Measurements from ENCODE around the gene GCNT3.

- TF ChIP-seq EZH2phosphoT487 (IDR thresholded peaks at IDR 0.05; ENCODE audit: borderline replicate concordance, low read length), result no peak
- TF ChIP-seq CTCF (IDR thresholded peaks at IDR 0.05; ENCODE audit: low read depth, low read length, poor library complexity, severe bottlenecking), result no peak
Measured at GRCh38 chr15:59659366-59659765, 47.8 kb downstream of the GCNT3 start.
